HG03469 (cell line): ENCODE data around the gene C6orf15.
"Not testable (repeated sequence)": the region's sequence is repeated elsewhere in the genome, so short reads cannot be mapped to it uniquely, and the experiment has no call there.

ENCODE experiments used
- ATAC-seq: cut with Tn5 transposase; IDR thresholded peaks from one replicate; pipeline ENCODE4 v1.9.1; 2021; ENCODE audit warnings: mild to moderate bottlenecking, moderate library complexity, moderate number of reproducible peaks; ENCODE audit not compliant: unreplicated experiment

The C6orf15 gene

DNA sequence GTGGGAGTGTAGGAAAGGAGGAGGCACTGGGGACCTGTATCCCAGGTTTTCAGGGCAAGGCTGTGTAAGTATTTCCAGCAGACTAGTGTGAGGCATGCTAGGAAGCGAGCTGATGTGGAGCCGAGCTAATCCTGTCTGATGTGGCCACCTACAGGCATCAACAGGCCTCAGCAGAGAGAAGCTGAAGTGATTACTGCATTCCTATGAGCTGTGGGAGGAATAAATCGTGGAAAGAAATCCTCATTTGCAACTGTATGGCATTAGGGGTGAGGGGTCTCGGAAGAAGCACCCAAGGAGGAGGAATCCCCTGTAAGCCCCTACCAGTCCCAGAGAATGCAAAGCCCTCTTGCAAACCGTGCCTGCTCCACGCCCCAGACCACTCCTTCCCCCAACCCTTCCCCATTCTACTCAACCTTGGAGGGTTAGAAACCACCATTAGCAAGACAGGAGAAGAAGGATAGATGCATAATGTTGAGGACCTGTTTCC, 41.6 kb downstream of the C6orf15 start:
- no peak for ATAC-seq

DNA sequence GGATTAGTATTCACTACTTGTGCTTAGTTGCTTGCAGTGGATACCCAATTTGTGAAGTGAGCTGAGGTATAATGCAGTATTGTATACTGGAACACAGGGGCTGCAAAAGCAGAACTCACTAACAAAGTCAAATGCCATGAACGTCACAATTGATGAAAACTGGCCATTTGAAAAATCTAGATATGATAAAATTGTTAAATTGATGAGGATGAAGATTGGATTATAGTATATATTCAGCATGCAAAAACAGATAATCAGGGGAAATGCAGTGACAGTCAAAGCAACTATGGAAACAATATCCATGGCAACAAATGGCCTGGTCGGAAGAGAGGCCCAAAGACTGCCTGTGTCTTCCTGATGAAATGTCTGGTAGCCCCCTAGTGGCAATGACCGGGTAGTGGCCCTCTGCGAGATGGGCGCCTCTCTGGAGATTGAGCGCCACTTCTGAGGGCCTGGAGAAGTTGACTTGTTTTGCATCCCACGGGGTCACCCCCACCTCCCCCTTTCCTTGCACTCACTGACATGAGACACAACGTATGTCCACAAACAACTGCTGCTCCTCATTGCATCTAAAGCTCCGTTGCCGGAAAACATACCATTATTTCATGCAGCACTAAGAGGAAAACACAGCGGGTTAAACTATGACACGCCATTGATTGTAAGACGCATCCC, 43.6 kb downstream of the C6orf15 start:
- ATAC-seq = no peak

GRCh38 chr6:31067891-31068668, 44.3 kb downstream of the C6orf15 start:
- ATAC-seq = not testable (repeated sequence)

DNA sequence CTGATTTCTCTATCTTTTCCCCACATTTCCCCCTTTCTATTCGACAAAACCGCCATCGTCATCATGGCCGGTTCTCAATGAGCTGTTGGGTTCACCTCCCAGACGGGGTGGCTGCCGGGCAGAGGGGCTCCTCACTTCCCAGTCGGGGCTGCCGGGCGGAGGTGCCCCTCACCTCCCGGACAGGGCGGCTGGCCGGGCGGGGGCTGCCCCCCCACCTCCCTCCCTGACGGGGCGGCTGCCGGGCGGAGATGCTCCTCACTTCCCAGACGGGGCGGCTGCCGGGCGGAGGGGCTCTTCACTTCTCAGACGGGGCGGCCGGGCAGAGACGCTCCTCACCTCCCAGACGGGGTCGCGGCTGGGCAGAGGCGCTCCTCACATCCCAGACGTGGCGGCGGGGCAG, 45.3 kb downstream of the C6orf15 start:
- ATAC-seq = not testable (repeated sequence)

- ATAC-seq = no peak
Observed at GRCh38 chr6:31065556-31065955, 46.8 kb downstream of the C6orf15 start.

DNA sequence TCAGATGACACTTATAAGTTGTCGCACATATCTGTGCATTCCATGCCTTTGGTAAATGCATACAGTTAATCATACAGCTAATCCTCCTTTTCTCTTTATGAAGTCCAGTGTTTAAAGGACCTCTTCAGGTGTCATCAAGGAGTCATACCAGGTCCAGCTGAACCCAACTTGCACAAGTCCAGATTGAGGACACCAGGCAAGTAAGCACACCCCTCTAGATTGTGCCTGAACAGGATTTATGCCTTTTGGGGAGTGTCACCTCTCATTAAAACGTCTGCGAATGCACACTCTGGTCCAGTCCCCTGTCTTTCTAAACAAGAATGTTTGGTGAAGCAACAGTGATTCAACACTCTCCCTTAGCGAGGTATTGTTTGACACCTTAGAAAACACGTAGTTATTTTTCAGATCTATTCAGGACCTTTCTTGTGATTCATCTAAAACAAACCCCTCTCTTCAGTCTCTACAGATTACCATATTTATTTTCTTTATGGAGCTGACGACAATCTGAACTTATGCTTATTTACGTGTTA, 48.4 kb downstream of the C6orf15 start:
- no peak for ATAC-seq
